Fibroblast of lung (primary cell): ENCODE data around the gene ZC3HAV1L. TPM values are rescaled to one million over a fixed set of nuclear protein-coding genes. Genes with fewer than 3 reads are reported as not detected.

Experiments
- DNase-seq, 2 donors: peaks; one replicate each; pipeline versions ENCODE4 v3.0.0 to v3.0.0-alpha.2; 2010; ENCODE audit warnings: low read depth in 2 of 2
- H2AFZ ChIP-seq: 2 replicates; pipeline ENCODE4 v1.5.1; 2012; ENCODE audit warnings: low read length, control low read depth, inconsistent platforms
- H3K27ac ChIP-seq: 2 replicates; pipeline ENCODE4 v1.5.1; 2011; ENCODE audit warnings: low read length, control low read depth; ENCODE audit not compliant: insufficient read depth
- H3K27me3 ChIP-seq: 2 replicates; pipeline ENCODE4 v1.5.1; 2011; ENCODE audit warnings: mild to moderate bottlenecking, low read length; ENCODE audit not compliant: control insufficient read depth, insufficient read depth
- H3K36me3 ChIP-seq: 2 replicates; pipeline ENCODE4 v1.5.1; 2011; ENCODE audit warnings: low read length; ENCODE audit not compliant: control insufficient read depth, insufficient read depth
- H3K4me1 ChIP-seq: 2 replicates; pipeline ENCODE4 v1.5.1; 2011; ENCODE audit warnings: low read length; ENCODE audit not compliant: control insufficient read depth, insufficient read depth; ENCODE audit errors: extremely low read depth
- H3K4me2 ChIP-seq: 2 replicates; pipeline ENCODE4 v1.5.1; 2011; ENCODE audit warnings: low read length, control low read depth; ENCODE audit not compliant: insufficient read depth; ENCODE audit errors: extremely low read depth
- H3K4me3 ChIP-seq, 4 experiments: fragments of 200-600 bp in 1 of 4; sonication (generic) in 1 of 4; replicated peaks in 1 of 4; 2 replicates each; pipeline ENCODE4 v1.5.1; 2011 to 2016; ENCODE audit warnings: low read length in 4 of 4, low read depth in 3 of 4, mild to moderate bottlenecking in 3 of 4, control low read depth in 2 of 4, inconsistent platforms in 1 of 4, mixed read lengths in 1 of 4; ENCODE audit not compliant: insufficient read depth in 1 of 4; ENCODE audit errors: control extremely low read depth in 1 of 4
- H3K79me2 ChIP-seq: 2 replicates; pipeline ENCODE4 v1.5.1; 2012; ENCODE audit warnings: mild to moderate bottlenecking, low read length, inconsistent platforms; ENCODE audit not compliant: control insufficient read depth, insufficient read depth
- H3K9ac ChIP-seq: 2 replicates; pipeline ENCODE4 v1.5.1; 2011; ENCODE audit warnings: mild to moderate bottlenecking, low read length, control low read depth; ENCODE audit not compliant: insufficient read depth
- H3K9me3 ChIP-seq: 2 replicates; pipeline ENCODE4 v1.5.1; 2012; ENCODE audit warnings: low read depth, low read length; ENCODE audit not compliant: control insufficient read depth, insufficient read depth
- H4K20me1 ChIP-seq: 2 replicates; pipeline ENCODE4 v1.5.1; 2011; ENCODE audit warnings: low read length; ENCODE audit not compliant: control insufficient read depth, insufficient read depth; ENCODE audit errors: extremely low read depth
- EZH2 ChIP-seq: IDR thresholded peaks from 2 replicates; pipeline ENCODE4 v1.5.1; 2012; ENCODE audit warnings: low read length, control low read depth, mild to moderate bottlenecking; ENCODE audit errors: missing control alignments
- polyA plus RNA-seq, 2 donors: library from polyadenylated mRNA; depleted of rRNA in 1 of 2; stranded (reverse) in 1 of 2; unstranded in 1 of 2; fragments of >200 nt; gene quantifications; 2 replicates each; pipeline ENCODE4 v1.2.1, GENCODE V29; 2011 to 2012; ENCODE audit warnings: missing spikeins in 1 of 2
- total RNA-seq: library from RNA; depleted of rRNA; stranded (reverse); fragments of >200 nt; gene quantifications from 2 replicates; pipeline ENCODE4 v1.2.1, GENCODE V29; 2014
- TF ChIP-seq, protein P1 (sequence below), 2 donors: IDR thresholded peaks in 1 of 2; conservative IDR thresholded peaks in 1 of 2; 1 replicate in 1 of 2; 2 replicates in 1 of 2; pipeline ENCODE4 v1.5.1; 2011 to 2012; ENCODE audit warnings: low read length in 2 of 2, control low read depth in 1 of 2, inconsistent platforms in 1 of 2, low read depth in 1 of 2, mild to moderate bottlenecking in 1 of 2

The ZC3HAV1L gene
- total and polyA plus RNA-seq, 2 donors (not counting 1 experiment from before 2014, with no cell fraction given) = 5.3 to 8.9 TPM

DNA sequence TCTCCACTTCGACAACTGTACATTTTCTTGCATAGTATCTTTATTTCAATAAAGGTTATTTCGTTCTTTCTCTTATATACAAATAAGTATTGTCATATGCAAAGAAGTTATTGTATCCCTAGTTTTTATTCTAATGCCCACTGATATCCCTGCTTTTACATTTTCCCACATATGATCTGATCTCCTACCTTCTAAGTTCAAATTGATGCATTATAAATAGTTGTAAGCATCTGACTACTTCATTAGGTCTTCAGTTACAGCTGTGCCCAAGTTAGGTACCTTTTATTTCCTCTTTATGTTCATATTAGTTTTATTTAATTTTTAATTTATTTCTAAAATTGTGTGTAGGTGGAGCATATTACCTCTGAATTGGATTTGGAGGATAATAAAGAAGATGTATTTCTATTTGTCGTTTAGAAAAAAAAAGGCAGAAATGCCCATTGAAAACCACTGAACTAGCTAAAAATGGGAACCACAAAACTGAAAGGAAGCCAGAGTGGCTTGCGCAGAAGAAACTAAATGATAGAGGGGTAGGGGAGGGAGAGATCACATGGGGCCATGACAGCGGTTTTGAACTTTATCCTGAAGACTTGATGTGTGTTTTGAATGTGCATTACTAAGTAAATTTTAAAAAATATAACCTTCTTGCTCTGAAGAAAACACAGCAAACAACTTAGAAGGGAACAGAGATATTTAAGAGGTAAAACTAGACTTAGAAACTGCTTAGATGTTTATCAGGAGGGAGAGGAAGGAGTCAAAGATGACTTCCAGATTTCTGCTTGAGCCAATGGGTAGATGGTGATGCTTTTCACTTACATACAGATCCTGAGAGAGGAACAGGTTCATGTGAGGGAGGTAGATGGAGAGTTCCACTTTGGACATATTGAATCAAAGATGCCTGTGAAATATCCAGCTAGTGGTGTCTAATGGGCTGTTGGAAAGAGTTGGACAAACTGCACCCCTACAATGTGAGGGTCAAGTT is 9.3 kb upstream of the ZC3HAV1L start:
- Histone ChIP-seq H3K79me2 (no peaks in the 10 kb centered on the region), H2AFZ (no peak overlapping the region), H3K27ac (no peak overlapping the region), H3K9ac (no peak overlapping the region), H3K27me3 (no peaks in the 10 kb centered on the region), H3K4me3 (no peak overlapping the region), H3K4me1 (no peaks in the 10 kb centered on the region), H3K4me2 (no peak overlapping the region), H4K20me1 (no peaks in the 10 kb centered on the region), H3K9me3 (no peaks in the 10 kb centered on the region), H3K36me3 (peaks cover 5% of the 10 kb centered on the region)
- TF ChIP-seq, protein P1, sequence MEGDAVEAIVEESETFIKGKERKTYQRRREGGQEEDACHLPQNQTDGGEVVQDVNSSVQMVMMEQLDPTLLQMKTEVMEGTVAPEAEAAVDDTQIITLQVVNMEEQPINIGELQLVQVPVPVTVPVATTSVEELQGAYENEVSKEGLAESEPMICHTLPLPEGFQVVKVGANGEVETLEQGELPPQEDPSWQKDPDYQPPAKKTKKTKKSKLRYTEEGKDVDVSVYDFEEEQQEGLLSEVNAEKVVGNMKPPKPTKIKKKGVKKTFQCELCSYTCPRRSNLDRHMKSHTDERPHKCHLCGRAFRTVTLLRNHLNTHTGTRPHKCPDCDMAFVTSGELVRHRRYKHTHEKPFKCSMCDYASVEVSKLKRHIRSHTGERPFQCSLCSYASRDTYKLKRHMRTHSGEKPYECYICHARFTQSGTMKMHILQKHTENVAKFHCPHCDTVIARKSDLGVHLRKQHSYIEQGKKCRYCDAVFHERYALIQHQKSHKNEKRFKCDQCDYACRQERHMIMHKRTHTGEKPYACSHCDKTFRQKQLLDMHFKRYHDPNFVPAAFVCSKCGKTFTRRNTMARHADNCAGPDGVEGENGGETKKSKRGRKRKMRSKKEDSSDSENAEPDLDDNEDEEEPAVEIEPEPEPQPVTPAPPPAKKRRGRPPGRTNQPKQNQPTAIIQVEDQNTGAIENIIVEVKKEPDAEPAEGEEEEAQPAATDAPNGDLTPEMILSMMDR (conservative IDR thresholded peaks at IDR 0.05 in 1 of 2, IDR thresholded peaks at IDR 0.05 in 1 of 2; ENCODE audit: low read depth in 1 of 2, low read length in 2 of 2) = no peak
- no peak for TF ChIP-seq EZH2
- no peak for DNase-seq

DNA sequence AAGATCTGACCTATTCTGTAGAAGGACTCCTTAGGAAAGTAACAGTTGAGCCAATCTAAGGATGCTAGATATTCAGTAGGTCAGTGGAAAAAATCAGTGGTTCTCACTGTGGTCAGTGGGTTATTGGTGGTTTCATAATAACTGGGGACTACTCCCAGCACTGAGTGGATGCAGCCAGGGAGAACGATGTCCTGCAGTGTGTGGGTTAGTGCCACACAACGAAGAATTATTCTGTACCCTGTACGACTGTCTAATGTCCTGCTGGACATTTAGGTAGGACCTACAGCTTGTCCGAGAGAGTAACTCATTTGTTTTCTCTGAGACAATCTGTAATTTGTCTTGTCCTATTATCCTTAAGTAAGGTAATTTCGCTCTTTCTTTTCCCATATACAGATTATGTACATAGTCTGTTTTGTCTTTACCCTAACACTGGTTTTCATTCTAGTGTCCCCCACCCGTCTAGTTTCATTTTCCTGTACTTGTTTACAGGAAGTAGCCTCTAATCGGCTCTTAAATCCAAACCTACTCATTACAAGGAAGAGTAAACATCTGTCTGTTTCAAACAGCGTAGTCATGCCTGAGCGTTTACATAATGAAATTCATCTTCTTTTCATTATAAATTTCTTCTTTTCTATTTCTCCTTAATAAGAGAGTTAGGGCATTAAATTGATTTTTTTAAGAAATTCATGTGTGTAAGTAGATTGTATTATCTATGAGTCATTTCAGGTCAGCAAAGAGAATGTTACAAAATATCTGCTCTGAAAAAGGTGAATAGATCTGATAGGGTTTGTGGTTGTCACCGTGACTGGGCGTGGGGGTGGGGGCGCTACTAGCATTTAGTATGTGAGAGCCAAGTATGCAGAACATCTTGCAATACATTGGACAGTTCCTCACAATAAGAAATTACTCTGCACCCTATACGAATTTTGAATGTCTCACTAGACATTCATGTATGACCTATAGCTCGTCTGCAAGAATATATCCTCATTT is 8.3 kb upstream of the ZC3HAV1L start:
- Histone ChIP-seq H3K79me2 (no peaks in the 10 kb centered on the region), H3K9me3 (no peaks in the 10 kb centered on the region)

More for the DNA sequence above, 8.3 kb upstream of the ZC3HAV1L start:
- Histone ChIP-seq H3K9ac (no peak overlapping the region), H2AFZ (no peak overlapping the region), H3K27ac (no peak overlapping the region), H3K4me2 (no peak overlapping the region), H4K20me1 (no peaks in the 10 kb centered on the region), H3K36me3 (peaks cover 2% of the 10 kb centered on the region), H3K4me1 (no peaks in the 10 kb centered on the region), H3K4me3 (no peak overlapping the region), H3K27me3 (no peaks in the 10 kb centered on the region)
- no peak for DNase-seq
- TF ChIP-seq, protein P1 (conservative IDR thresholded peaks at IDR 0.05 in 1 of 2, IDR thresholded peaks at IDR 0.05 in 1 of 2; ENCODE audit: low read depth in 1 of 2, low read length in 2 of 2) = no peak
- no peak for TF ChIP-seq EZH2
